ENCODE measurements around the gene SRP9. TPM values are rescaled to one million over a fixed set of nuclear protein-coding genes. Genes with fewer than 3 reads are reported as not detected.
"Not testable (repeated sequence)": the region's sequence is repeated elsewhere in the genome, so short reads cannot be mapped to it uniquely, and the experiment has no call there.

Gene SRP9
- total and polyA plus RNA-seq, 10 of the 15 experiments (the other 5 are each of a cell fraction or from before 2014, with no cell fraction given) = 248 to 1,200 (median 514) TPM

- 0 out of 2 replicates have a peak, but pooled peaks have one; percentile 16 for TF ChIP-seq RUNX3 (IDR thresholded peaks at IDR 0.05; ENCODE audit: low read length)
Observed at GRCh38 chr1:225809842-225810578, 32.4 kb downstream of the SRP9 start, which contains the start of gene EPHX1 (continued).

GRCh38 chr1:225810579-225811538 lies 33.2 kb downstream of the SRP9 start:
- RAD21 ChIA-PET (ENCODE audit: unreplicated experiment) = interaction anchor here (0.8 kb wide), 1 partner anchor 33 kb away, joined by 4 read pairs; the partner anchor contains the start of gene SRP9
- intact Hi-C loops (cut with micrococcal nuclease; ENCODE audit: unreplicated experiment); H3K9me3 ChIP-seq (replicated peaks; ENCODE audit: control insufficient read depth, insufficient read depth, low read length); in situ Hi-C loops (cut with MboI); H3K27ac ChIP-seq (ENCODE audit: control insufficient read depth, insufficient read depth); H3K36me3 ChIP-seq (ENCODE audit: control insufficient read depth in 2 of 2, insufficient read depth in 2 of 2, low read length in 1 of 2); H3K27me3 ChIP-seq (replicated peaks in 1 of 2; ENCODE audit: control insufficient read depth in 2 of 2, insufficient read depth in 2 of 2, low read length in 1 of 2); FAIRE-seq; DNase-seq (ENCODE audit: low read depth, low spot score); POLR2A ChIA-PET; BruUV-seq (replicated peaks); ATAC-seq; H3K4me1 ChIP-seq (ENCODE audit: control insufficient read depth, insufficient read depth, low read length); H3K79me2 ChIP-seq (ENCODE audit: control insufficient read depth, insufficient read depth, low read length); H4K20me1 ChIP-seq (ENCODE audit: control insufficient read depth, insufficient read depth): not testable (repeated sequence)
- SMC1A ChIA-PET (ENCODE audit: uncharacterized antibody, unreplicated experiment) = interaction anchor here (0.8 to 1.2 kb wide), 2 partner anchors 11 to 72 kb away, joined by 3 to 4 read pairs; no protein-coding TSS in a partner anchor
- Histone ChIP-seq H3K4me3 (peak overlapping the region; percentile 63; the same call in 1 of the 2 replicates), H3K9ac (ENCODE audit: control insufficient read depth, insufficient read depth, low read length) (peak overlapping the region; percentile 51; the same call in 1 of the 2 replicates), H3K4me2 (ENCODE audit: control insufficient read depth, insufficient read depth) (peak overlapping the region; percentile 93), H2AFZ (ENCODE audit: control insufficient read depth, low read depth, low read length) (peak overlapping the region; percentile 76)
- WGBS (ENCODE audit: insufficient coverage, insufficient replicate concordance, low lambda C conversion rate, missing lambda C conversion rate) = 44% methylated on average over 27 of the region's 29 CpGs
- CTCF ChIA-PET = interaction anchor here (0.9 to 1.8 kb wide), 4 partner anchors 8 to 67 kb away, joined by 3 to 5 read pairs (median 4); partner anchors contain the start of gene SRP9
